ENCODE results near the gene IRGQ.
"Not testable (repeated sequence)": the region's sequence is repeated elsewhere in the genome, so short reads cannot be mapped to it uniquely, and the experiment has no call there.

IRGQ gene

GRCh38 chr19:43574424-43575155, 21.3 kb downstream of the IRGQ start:
- DNase-seq (ENCODE audit: low spot score) = peak; percentile 13

DNA sequence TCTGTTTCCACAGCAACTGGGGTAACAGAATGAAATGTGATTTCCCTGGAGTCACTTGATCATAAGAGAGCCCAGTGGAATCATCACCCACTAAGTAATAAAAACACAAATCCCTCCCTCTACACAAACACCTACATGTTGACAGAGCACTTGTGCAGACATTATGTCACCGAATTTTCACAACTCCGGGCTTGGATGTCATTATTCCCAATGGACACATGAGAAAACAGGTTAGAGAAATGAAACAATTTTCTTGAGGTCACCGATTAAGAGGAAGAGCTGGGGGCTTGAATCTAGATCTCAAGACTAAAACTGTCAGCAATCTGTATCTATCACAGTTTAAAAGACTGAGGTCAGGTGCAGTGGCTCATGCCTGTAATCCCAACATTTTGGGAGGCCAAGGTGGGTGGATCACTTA, 23.8 kb downstream of the IRGQ start:
- no peak for DNase-seq (ENCODE audit: low spot score)

- DNase-seq (ENCODE audit: low spot score) = no peak
Observed at GRCh38 chr19:43570174-43570791, 25.7 kb downstream of the IRGQ start.

DNA sequence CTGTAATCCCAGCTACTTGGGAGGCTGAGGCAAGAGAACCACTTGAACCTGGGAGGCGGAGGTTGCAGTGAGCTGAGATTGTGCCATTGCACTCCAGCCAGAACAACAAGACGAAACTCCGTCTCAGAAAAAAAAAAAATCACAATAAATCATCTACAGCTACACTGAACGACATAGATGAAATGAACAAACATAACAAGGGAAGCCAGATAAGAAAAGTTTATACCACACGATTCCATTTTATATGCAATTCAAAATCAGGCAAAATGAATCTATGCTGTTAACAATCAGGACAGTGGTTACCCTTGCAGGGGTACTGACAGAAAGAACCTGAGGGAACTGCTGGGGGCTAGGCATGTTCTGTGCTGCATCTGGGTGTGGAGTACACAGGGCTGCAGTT, 26.3 kb downstream of the IRGQ start:
- no peak for DNase-seq (ENCODE audit: low spot score)

DNA sequence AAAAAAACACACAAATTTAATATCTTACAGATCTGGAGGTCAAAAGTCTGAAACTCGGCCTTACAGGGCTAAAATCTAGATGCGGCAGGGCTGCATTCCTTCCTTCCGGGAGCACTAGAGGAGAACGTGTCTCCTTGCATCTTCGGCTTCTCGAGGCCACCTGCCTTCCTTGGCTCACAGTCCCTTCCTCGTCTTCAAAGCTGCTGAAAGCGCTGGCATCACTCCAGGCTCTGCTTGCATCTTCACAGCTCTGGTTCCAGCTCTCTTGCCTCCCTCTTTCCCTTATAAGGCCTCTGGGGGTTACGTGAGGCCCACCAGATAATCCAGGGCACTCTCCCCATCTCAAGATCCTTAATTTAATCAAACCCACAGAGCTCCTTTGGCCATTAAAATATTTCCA, 31.1 kb downstream of the IRGQ start:
- no peak for DNase-seq (ENCODE audit: low spot score)

- DNase-seq (ENCODE audit: low spot score) = no peak
Observed at GRCh38 chr19:43563816-43564457, 32.0 kb downstream of the IRGQ start.

DNA sequence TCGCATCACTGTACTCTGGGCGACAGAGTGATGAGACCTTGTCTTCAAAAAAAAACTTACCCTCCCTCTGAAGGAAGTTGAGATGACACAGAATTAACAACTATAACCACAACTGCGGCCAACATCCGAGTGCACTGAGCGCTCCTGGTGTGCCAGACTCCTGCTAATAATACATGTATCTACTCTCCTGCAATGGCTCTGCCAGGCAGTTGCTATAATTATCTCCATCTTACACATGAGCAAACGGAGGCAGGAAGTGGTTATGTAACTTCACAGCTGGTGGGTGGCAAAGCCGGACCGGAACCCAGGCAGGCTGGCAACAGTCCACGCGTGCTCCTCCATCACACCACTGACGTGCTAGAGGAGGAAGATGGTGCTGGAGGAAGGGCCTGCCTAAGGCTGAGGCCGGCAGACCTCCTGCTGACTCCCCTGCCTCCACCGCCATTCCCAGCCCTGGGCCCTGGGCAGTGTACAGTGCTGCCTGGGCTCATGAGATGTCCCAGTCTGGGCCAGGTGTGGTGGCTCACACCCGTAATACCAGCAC, 33.2 kb downstream of the IRGQ start:
- DNase-seq (ENCODE audit: low spot score) = peak; percentile 50

GRCh38 chr19:43562226-43562697, 33.7 kb downstream of the IRGQ start:
- DNase-seq (ENCODE audit: low spot score) = no peak

DNA sequence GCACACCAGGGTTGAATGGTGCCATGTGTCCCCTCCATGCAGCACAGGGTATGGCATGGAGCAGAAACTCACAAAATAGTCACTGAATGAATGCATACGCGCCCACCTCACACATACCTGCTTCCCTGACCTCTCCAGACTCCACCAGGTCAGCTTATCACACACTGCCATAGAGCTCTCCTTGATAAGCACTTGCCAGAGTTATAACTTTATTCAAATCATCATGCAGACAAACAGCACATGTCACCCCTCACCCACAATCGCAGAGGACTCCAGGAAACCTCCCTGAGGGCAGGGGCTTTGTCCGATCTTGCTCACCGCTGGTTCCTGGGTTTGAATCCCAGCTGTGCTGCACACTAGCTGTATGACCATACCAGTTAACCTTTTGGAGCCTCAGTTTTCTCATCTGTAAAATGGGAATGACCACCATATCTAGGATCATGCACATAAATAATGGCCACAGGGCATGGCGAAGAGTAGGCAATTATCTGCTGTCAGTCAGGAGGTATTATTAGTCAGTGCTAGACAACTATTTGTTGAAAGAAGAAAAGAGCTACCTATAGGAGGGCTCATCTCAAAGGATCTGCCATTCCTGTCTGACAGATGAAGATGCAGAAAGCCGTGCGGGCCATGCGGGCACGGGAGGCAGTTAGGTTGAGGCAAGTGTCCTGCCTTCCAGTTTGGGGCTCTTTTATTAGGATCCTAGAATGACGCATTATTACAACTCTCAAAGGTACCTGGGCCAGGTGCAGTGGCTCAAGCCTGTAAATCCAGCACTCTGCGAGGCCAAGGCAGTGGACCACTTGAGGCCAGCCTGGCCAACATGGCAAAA, 34.6 kb downstream of the IRGQ start:
- no peak for DNase-seq (ENCODE audit: low spot score)

DNA sequence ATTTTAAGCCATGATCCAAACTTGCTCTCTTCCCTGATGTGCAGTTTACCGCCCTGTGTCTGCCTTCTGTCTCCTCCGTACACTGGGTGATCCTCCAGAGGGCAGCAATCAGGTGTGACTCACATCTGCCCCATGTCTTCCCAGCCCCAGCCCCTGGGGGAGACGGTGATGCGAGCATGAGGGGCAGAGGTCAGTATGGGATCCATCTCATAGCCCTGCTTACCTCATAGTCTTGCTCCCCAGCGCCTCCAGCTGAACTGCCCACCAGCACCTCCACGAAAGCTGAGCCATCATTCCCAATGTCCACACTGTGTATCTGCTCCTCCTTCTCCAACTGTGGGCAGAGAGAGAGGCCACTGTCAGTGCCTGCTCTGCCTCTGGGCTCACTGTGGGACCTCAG, 35.2 kb downstream of the IRGQ start:
- DNase-seq (ENCODE audit: low spot score) = no peak

GRCh38 chr19:43555185-43555770, 40.7 kb downstream of the IRGQ start:
- DNase-seq (ENCODE audit: low spot score) = peak; percentile 51

- DNase-seq (ENCODE audit: low spot score) = no peak
Observed at GRCh38 chr19:43554317-43554895, 41.5 kb downstream of the IRGQ start.

DNA sequence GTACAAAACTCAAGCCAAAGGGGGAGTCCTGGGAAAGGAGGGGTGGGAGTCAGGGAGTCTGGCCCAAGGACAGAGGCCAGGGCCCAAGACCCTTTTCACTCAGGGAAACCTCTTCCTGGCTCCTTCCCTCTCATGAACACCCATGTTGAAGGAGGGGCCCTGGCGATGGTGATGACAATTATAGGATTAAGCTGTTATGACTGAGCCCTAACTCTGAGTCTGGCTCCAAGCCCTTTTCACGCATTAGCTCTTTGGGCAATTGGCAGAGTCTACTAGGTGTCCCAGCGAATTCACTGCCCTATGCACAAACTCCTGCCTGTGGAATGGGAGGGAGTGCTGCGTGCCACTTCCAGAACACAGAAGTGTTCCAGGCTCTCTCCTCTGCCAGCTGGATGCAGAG, 42.3 kb downstream of the IRGQ start:
- DNase-seq (ENCODE audit: low spot score) = no peak

- DNase-seq (ENCODE audit: low spot score) = no peak
Observed at GRCh38 chr19:43552616-43553015, 43.3 kb downstream of the IRGQ start.

DNA sequence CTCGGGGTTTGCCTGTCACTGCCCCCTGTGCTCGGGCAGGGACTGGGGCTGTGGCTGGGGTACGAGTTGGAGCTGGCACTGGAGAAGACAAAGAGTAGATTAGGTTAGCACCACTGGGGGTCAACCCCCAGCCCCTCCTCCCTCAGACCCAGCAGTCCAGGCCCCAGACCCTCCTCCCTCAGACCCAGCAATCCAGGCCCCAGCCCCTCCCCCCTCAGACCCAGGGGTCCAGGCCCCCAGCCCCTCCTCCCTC, 43.8 kb downstream of the IRGQ start:
- no peak for DNase-seq (ENCODE audit: low spot score)

DNA sequence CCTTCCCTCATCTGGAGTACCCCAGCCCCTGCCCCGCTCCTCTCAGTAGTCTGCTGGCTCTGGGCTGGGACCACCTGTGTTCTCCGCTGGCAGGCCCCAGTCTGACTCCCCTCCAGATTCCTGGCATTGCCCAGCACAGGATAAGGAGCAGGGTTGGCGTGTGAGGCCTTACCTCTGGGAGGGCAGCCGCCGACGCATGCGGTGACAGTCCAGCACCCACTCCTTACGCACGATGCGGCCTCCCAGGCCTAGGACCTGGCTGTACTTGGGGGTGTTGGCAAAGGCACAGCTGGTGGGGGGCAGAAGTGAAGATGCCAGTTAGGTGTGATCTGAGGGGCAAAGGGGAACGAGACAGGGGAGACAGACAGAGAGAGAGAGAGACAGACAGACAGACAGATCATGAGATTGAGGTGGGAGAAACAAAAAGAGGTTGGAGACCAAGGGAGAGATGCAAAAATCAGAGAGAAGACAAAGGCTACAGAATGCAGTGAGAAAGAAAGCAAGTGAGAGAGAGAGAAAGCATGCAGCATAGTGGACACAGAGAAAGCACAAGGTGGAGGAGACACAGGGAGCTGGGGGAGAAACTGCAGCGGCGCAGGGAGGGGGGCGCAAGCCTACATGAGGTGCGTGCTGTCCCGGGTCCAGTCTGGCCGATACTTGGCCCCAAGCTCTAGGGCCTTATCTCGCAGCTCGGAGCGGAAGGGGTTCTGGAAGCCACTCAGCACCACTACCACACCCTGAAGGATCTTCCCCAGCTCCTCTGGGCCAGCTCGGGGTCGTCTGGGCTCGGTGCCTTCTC, 44.3 kb downstream of the IRGQ start:
- DNase-seq (ENCODE audit: low spot score) = no peak

DNA sequence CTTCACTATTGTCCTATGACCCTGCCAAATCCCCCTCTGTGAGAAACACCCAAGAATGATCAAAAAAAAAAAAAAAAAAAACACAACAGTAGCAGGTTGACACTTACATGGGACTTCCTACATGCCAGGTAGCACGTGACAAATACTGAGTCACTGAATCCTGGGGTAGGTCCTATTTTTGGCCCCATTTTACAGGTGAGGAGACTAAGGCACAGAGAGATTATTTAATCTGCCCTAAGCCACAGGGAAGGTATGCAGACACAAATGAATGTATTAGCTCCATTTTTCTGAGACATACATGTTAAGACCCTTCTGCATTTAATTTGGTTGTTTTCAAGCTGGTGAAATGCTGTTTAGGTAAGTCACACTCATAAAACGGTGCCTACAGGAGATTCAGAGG, 47.2 kb downstream of the IRGQ start:
- no peak for DNase-seq (ENCODE audit: low spot score)

DNA sequence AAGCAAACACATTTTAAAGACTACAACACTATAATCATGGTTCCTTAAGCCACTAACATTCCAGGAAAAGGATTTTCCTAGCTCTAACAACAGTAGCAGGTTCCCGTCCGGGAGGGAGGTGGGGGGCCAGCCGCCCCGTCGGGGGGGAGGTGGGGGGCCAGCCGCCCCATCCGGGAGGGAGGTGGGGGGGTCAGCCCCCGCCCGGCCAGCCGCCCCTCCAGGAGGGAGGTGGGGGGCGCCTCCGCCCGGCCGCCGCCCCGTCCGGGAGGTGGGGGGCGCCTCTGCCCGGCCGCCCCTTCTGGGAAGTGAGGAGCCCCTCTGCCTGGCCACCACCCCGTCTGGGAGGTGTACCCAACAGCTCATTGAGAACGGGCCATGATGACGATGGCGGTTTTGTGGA, 48.0 kb downstream of the IRGQ start:
- DNase-seq (ENCODE audit: low spot score) = not testable (repeated sequence)

DNA sequence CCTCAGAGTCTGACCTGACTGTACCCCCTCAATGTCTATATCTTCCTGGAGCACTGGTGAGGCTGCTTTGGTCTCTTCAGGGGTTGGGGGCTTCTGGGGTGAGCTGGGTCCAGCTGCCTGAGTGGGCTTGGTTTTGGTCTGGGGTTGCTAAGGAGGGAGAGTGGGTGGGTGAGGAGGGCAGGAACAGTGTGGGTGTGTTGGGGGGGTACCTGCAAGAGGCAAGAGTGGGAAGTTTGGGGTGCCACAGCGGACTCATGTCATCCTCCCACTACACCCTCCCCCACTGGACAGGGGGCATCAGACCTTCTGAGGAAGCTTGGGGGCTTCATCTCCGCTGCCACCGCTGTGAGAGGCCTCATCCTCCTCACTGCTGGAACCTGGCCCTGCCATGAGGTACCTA, 49.4 kb downstream of the IRGQ start:
- no peak for DNase-seq (ENCODE audit: low spot score)

GRCh38 chr19:43545981-43546380, 50.0 kb downstream of the IRGQ start:
- DNase-seq (ENCODE audit: low spot score) = no peak

DNA sequence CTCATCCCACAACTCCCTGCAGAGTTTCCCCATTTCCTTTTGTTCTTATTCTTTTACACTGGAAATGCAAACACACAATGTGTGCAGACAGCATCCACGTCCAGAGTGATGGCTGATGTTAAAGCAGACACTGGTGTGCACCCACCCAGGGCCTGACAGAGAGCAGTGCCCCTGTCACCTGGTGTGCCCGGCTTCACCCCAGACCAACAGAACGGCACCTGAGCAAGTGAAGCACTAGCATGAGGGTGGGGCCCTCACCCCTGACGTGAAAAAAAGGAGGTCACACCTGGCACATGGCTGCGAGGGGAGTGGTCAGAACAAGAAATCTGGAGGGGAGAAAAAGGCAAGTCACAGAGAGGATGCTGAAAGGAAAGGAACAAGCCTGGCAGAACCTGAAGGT, 50.7 kb downstream of the IRGQ start:
- DNase-seq (ENCODE audit: low spot score) = no peak

Data from COLO829 (cell line).